ENCODE data around the gene PDHX.

The PDHX gene

GRCh38 chr11:35029979-35030682, 113.7 kb downstream of the PDHX start:
- no peak for DNase-seq

GRCh38 chr11:35030716-35031213, 114.3 kb downstream of the PDHX start:
- DNase-seq, result no peak

- no peak for DNase-seq
These were observed 114.9 kb downstream of the PDHX start for GRCh38 chr11:35031346-35031745.

- DNase-seq, result no peak
These were observed 115.4 kb downstream of the PDHX start for GRCh38 chr11:35031867-35032266.

GRCh38 chr11:35033011-35033410, 116.6 kb downstream of the PDHX start:
- no peak for DNase-seq

GRCh38 chr11:35034401-35034800, 118.0 kb downstream of the PDHX start:
- DNase-seq, result no peak

- no peak for DNase-seq
These were observed 119.5 kb downstream of the PDHX start for GRCh38 chr11:35035894-35036408.

- DNase-seq, result no peak
These were observed 120.2 kb downstream of the PDHX start for GRCh38 chr11:35036639-35037038.

GRCh38 chr11:35038211-35038928, 122.0 kb downstream of the PDHX start:
- no peak for DNase-seq

GRCh38 chr11:35039076-35039475, 122.7 kb downstream of the PDHX start:
- DNase-seq, result no peak

- DNase-seq, result no peak
These were observed 124.0 kb downstream of the PDHX start for GRCh38 chr11:35040221-35040942.

- no peak for DNase-seq
These were observed 124.7 kb downstream of the PDHX start for GRCh38 chr11:35041070-35041554.

GRCh38 chr11:35042224-35042623, 125.8 kb downstream of the PDHX start:
- no peak for DNase-seq

- no peak for DNase-seq
These were observed 126.5 kb downstream of the PDHX start for GRCh38 chr11:35042913-35043312.

GRCh38 chr11:35043936-35044335, 127.5 kb downstream of the PDHX start:
- no peak for DNase-seq

GRCh38 chr11:35045236-35045820, 128.9 kb downstream of the PDHX start:
- DNase-seq, result no peak
